ENCODE measurements around the gene SLC20A1.

SLC20A1 gene

DNA sequence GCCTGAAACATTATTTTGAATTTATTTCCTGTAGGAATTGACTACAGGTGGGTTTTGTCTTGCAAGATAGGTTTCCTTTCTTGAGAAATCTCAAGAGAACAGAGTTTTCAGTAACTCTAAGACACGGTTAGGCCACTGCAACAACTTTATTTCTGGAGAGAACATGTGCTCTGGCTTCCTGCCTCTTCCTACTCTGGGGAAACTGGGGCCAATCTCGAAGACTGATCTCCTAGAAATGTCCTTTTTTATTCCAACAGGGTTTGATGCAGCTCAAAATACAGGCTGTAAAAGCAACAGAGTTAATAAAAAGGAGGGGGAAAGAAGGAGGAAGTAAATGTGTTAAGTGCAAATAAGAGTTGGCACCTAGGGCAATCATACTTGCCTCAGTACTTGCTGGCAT is 4.0 kb upstream of the SLC20A1 start:
- no peak for ATAC-seq
- no peak for TF ChIP-seq TOX (CRISPR knock-in tag; IDR thresholded peaks at IDR 0.05; ENCODE audit: borderline replicate concordance)
- no peak for TF ChIP-seq ZNF8 (CRISPR knock-in tag; IDR thresholded peaks at IDR 0.05)
- no peak for TF ChIP-seq CSDC2 (CRISPR knock-in tag; IDR thresholded peaks at IDR 0.05)
- no peak for TF ChIP-seq SNAI2 (CRISPR knock-in tag; IDR thresholded peaks at IDR 0.05)
- TF ChIP-seq ZFP30 (CRISPR knock-in tag; IDR thresholded peaks at IDR 0.05), result no peak
- no peak for TF ChIP-seq ZFP3 (CRISPR knock-in tag; IDR thresholded peaks at IDR 0.05)
- TF ChIP-seq CSRNP3 (CRISPR knock-in tag; IDR thresholded peaks at IDR 0.05), result no peak

DNA sequence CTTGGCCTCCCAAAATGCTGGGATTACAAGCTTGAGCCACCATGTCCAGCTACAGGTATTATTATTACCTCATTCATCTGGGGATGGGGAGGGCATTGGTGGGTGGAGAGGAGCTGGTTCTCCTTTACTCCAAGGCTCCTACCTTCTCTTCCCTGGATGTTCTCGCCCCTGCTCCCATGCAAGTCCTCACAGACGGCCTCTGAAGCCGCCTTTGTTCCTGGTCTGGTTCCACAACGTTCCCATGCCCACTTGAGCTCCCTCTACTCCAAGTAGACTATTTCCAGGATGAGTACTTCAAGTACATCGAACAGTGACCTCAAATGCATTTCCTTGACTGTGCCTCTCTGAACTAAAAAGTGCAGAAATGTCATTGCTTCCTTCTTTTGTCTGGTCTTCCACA is 3.2 kb upstream of the SLC20A1 start:
- no peak for TF ChIP-seq ZFP3 (CRISPR knock-in tag; IDR thresholded peaks at IDR 0.05)
- TF ChIP-seq PPARA (CRISPR knock-in tag; IDR thresholded peaks at IDR 0.05; ENCODE audit: borderline replicate concordance), result no peak
- no peak for TF ChIP-seq BACH2 (CRISPR knock-in tag; IDR thresholded peaks at IDR 0.05; ENCODE audit: borderline replicate concordance)
- no peak for ATAC-seq

- no peak for ATAC-seq
- TF ChIP-seq SNAI2 (CRISPR knock-in tag; IDR thresholded peaks at IDR 0.05), result no peak
- no peak for TF ChIP-seq GLIS3 (CRISPR knock-in tag; IDR thresholded peaks at IDR 0.05)
- TF ChIP-seq CSRNP3 (CRISPR knock-in tag; IDR thresholded peaks at IDR 0.05), result no peak
- no peak for TF ChIP-seq OSR1 (CRISPR knock-in tag; IDR thresholded peaks at IDR 0.05)
- TF ChIP-seq PPARA (CRISPR knock-in tag; IDR thresholded peaks at IDR 0.05; ENCODE audit: borderline replicate concordance), result no peak
- TF ChIP-seq ISL1 (CRISPR knock-in tag; IDR thresholded peaks at IDR 0.05), result no peak
- no peak for TF ChIP-seq ZFP3 (CRISPR knock-in tag; IDR thresholded peaks at IDR 0.05)
- no peak for TF ChIP-seq RARB (CRISPR knock-in tag; IDR thresholded peaks at IDR 0.05)
- no peak for TF ChIP-seq ARNTL (CRISPR knock-in tag; IDR thresholded peaks at IDR 0.05; ENCODE audit: borderline replicate concordance, low read depth)
- TF ChIP-seq CSDC2 (CRISPR knock-in tag; IDR thresholded peaks at IDR 0.05), result no peak
- TF ChIP-seq ZNF70 (CRISPR knock-in tag; IDR thresholded peaks at IDR 0.05), result no peak
- no peak for TF ChIP-seq ZNF8 (CRISPR knock-in tag; IDR thresholded peaks at IDR 0.05)
Observed at GRCh38 chr2:112642966-112643365, 2.8 kb upstream of the SLC20A1 start.

- no peak for ATAC-seq
- TF ChIP-seq TOX (CRISPR knock-in tag; IDR thresholded peaks at IDR 0.05; ENCODE audit: borderline replicate concordance) (no peak), POU6F1 (CRISPR knock-in tag; IDR thresholded peaks at IDR 0.05; ENCODE audit: borderline replicate concordance, low read depth) (no peak), PATZ1 (CRISPR knock-in tag; IDR thresholded peaks at IDR 0.05; ENCODE audit: borderline replicate concordance) (no peak), CSRNP3 (CRISPR knock-in tag; IDR thresholded peaks at IDR 0.05) (no peak), RARB (CRISPR knock-in tag; IDR thresholded peaks at IDR 0.05) (no peak)
Observed at GRCh38 chr2:112643488-112643887, 2.3 kb upstream of the SLC20A1 start.
